SK-N-SH treated with all-trans-retinoic acid at 6 μM for 48 hours (cell line): ENCODE data around the gene TEX2.

Experiments
- ARNTL ChIP-seq: fragments of 450-650 bp; formaldehyde crosslinking; IDR thresholded peaks from 2 replicates; pipeline ENCODE4 v1.5.0; 2020; ENCODE audit warnings: low read depth, mild to moderate bottlenecking, moderate library complexity, borderline replicate concordance
- BACH2 ChIP-seq: fragments of 250-450 bp; sonication (Bioruptor Pico); IDR thresholded peaks from 2 replicates; pipeline ENCODE4 v1.9.0; 2021; ENCODE audit warnings: mild to moderate bottlenecking, borderline replicate concordance
- CSRNP3 ChIP-seq: fragments of 250-450 bp; sonication (Bioruptor Pico); IDR thresholded peaks from 2 replicates; pipeline ENCODE4 v1.5.1; 2021; ENCODE audit warnings: mild to moderate bottlenecking, moderate library complexity
- POU6F1 ChIP-seq: fragments of 250-450 bp; sonication (Bioruptor Pico); IDR thresholded peaks from 2 replicates; pipeline ENCODE4 v1.8.0; 2021; ENCODE audit warnings: low read depth, mild to moderate bottlenecking, moderate library complexity, borderline replicate concordance

- TF ChIP-seq BACH2 (CRISPR knock-in tag) = no peak
- TF ChIP-seq POU6F1 = no peak
- TF ChIP-seq CSRNP3 = no peak
- TF ChIP-seq ARNTL (CRISPR knock-in tag) = no peak
Measured at GRCh38 chr17:64205804-64206203, 57.3 kb downstream of the TEX2 start.
